H1 (cell line): ENCODE data around the gene AQP10. TPM values are rescaled to one million over a fixed set of nuclear protein-coding genes. Genes with fewer than 3 reads are reported as not detected.

Experiments used
- CTCF ChIA-PET: fragments of 300-600 bp; sonication (Branson Sonifier 250); formaldehyde crosslinking; loops from one replicate; lab custom pipeline; 2021; ENCODE audit not compliant: partially characterized antibody; lab: Charles Lee
- POLR2A ChIA-PET: fragments of 300-600 bp; sonication (Branson Sonifier 250); formaldehyde crosslinking; loops from one replicate; lab custom pipeline; 2021; ENCODE audit warnings: inconsistent platforms; ENCODE audit not compliant: partially characterized antibody; lab: Charles Lee
- DNase-seq, 2 experiments: peaks; one replicate each; pipeline versions ENCODE4 v3.0.0 to v3.0.0-alpha.2; 2010 to 2022; ENCODE audit warnings: low spot score in 2 of 2, low read depth in 1 of 2, mixed read lengths in 1 of 2
- FAIRE-seq: peaks from 2 replicates; lab custom pipeline; 2011; peaks lifted over from hg19 to GRCh38; lab: Jason Lieb, UNC
- H2AFZ ChIP-seq: 2 replicates; pipeline ENCODE4 v1.8.1; 2012; ENCODE audit warnings: low read length, inconsistent platforms
- H2AK5ac ChIP-seq: 2 replicates; pipeline ENCODE4 v1.6.1; 2013; ENCODE audit warnings: low read depth, low read length
- H2BK120ac ChIP-seq: replicated peaks from 2 replicates; pipeline ENCODE3; 2013; ENCODE audit warnings: low read depth, low read length, inconsistent platforms
- H2BK12ac ChIP-seq: 2 replicates; pipeline ENCODE4 v1.6.1; 2013; ENCODE audit warnings: low read depth, low read length
- H2BK15ac ChIP-seq: 2 replicates; pipeline ENCODE4 v1.6.1; 2013; ENCODE audit warnings: low read length
- H2BK20ac ChIP-seq: 2 replicates; pipeline ENCODE4 v1.6.1; 2013; ENCODE audit warnings: low read length
- H2BK5ac ChIP-seq: 2 replicates; pipeline ENCODE4 v1.6.1; 2013; ENCODE audit warnings: low read depth, low read length
- H3K14ac ChIP-seq: 2 replicates; pipeline ENCODE4 v1.6.1; 2013; ENCODE audit warnings: inconsistent platforms; ENCODE audit not compliant: insufficient read length
- H3K18ac ChIP-seq: 2 replicates; pipeline ENCODE4 v1.6.1; 2013; ENCODE audit warnings: low read length; ENCODE audit errors: extremely low read depth
- H3K23ac ChIP-seq: 2 replicates; pipeline ENCODE4 v1.6.1; 2013; ENCODE audit warnings: inconsistent platforms; ENCODE audit not compliant: insufficient read length
- H3K23me2 ChIP-seq: 2 replicates; pipeline ENCODE4 v1.6.1; 2013; ENCODE audit warnings: low read depth, low read length
- H3K27ac ChIP-seq: 2 replicates; pipeline ENCODE4 v1.6.1; 2011; ENCODE audit warnings: low read depth, low read length, inconsistent platforms
- H3K27me3 ChIP-seq, 4 experiments: replicated peaks in 1 of 4; 1 replicate in 1 of 4; 2 replicates in 3 of 4; pipeline versions ENCODE4 v1.6.1 to v1.8.1; 2011 to 2013; ENCODE audit warnings: low read length in 3 of 4, mild to moderate bottlenecking in 3 of 4, inconsistent platforms in 2 of 4, mixed read lengths in 2 of 4, moderate library complexity in 1 of 4; ENCODE audit not compliant: control insufficient read depth in 3 of 4, insufficient read depth in 3 of 4; ENCODE audit errors: extremely low read depth in 1 of 4
- H3K36me3 ChIP-seq, 4 experiments: 2 replicates each; pipeline versions ENCODE4 v1.6.1 to v1.8.1; 2011 to 2013; ENCODE audit warnings: mild to moderate bottlenecking in 4 of 4, low read length in 3 of 4, moderate library complexity in 2 of 4, control low read depth in 1 of 4, inconsistent platforms in 1 of 4; ENCODE audit not compliant: insufficient read depth in 4 of 4, control insufficient read depth in 2 of 4
- H3K4ac ChIP-seq: replicated peaks from 2 replicates; pipeline ENCODE3; 2013; ENCODE audit warnings: low read length, low read depth, mixed read lengths, inconsistent platforms; ENCODE audit not compliant: insufficient read length
- H3K4me1 ChIP-seq, 4 experiments: replicated peaks in 1 of 4; 1 replicate in 1 of 4; 2 replicates in 3 of 4; pipeline versions ENCODE4 v1.6.1 to v1.8.1; 2011 to 2013; ENCODE audit warnings: low read length in 3 of 4, inconsistent platforms in 2 of 4, mixed read lengths in 1 of 4; ENCODE audit not compliant: insufficient read depth in 4 of 4, control insufficient read depth in 3 of 4
- H3K4me2 ChIP-seq, 2 experiments: 2 replicates each; pipeline versions ENCODE4 v1.6.1 to v1.8.1; 2011 to 2013; ENCODE audit warnings: low read depth in 2 of 2, low read length in 2 of 2, control low read depth in 1 of 2, inconsistent platforms in 1 of 2, mild to moderate bottlenecking in 1 of 2; ENCODE audit not compliant: insufficient read depth in 1 of 2
- H3K4me3 ChIP-seq, 4 experiments: fragments of 200-600, 300-600 bp in 1 of 4; sonication (generic), shearing (Covaris generic), sonication (Bioruptor Twin) in 1 of 4; 2 replicates each; pipeline versions ENCODE4 v1.5.1 to v1.8.1; 2011 to 2016; ENCODE audit warnings: low read length in 4 of 4, low read depth in 3 of 4, control low read depth in 2 of 4, inconsistent platforms in 2 of 4, mild to moderate bottlenecking in 2 of 4, mixed read lengths in 1 of 4, moderate library complexity in 1 of 4; ENCODE audit not compliant: insufficient read depth in 2 of 4; ENCODE audit errors: extremely low read depth in 1 of 4
- H3K56ac ChIP-seq: replicated peaks from 2 replicates; pipeline ENCODE3; 2013; ENCODE audit warnings: low read depth, mild to moderate bottlenecking, mixed read lengths, low read length, inconsistent platforms; ENCODE audit not compliant: insufficient read length
- H3K79me1 ChIP-seq: 2 replicates; pipeline ENCODE4 v1.6.1; 2013; ENCODE audit warnings: low read depth, low read length, control low read depth
- H3K79me2 ChIP-seq, 2 experiments: 2 replicates each; pipeline versions ENCODE4 v1.6.1 to v1.8.1; 2012 to 2013; ENCODE audit warnings: low read length in 2 of 2, mild to moderate bottlenecking in 2 of 2, inconsistent platforms in 1 of 2; ENCODE audit not compliant: insufficient read depth in 2 of 2, control insufficient read depth in 1 of 2
- H3K9ac ChIP-seq, 4 experiments: replicated peaks in 1 of 4; 1 replicate in 1 of 4; 2 replicates in 3 of 4; pipeline versions ENCODE4 v1.6.1 to v1.8.1; 2011 to 2013; ENCODE audit warnings: low read depth in 3 of 4, low read length in 3 of 4, control low read depth in 2 of 4, mild to moderate bottlenecking in 2 of 4, moderate library complexity in 2 of 4, inconsistent platforms in 1 of 4; ENCODE audit errors: extremely low read depth in 1 of 4
- H3K9me3 ChIP-seq, 2 experiments: 2 replicates each; pipeline versions ENCODE4 v1.6.1 to v1.8.1; 2012 to 2013; ENCODE audit warnings: mild to moderate bottlenecking in 2 of 2, moderate library complexity in 2 of 2, control low read depth in 1 of 2, inconsistent platforms in 1 of 2, low read depth in 1 of 2, low read length in 1 of 2, mixed read lengths in 1 of 2; ENCODE audit not compliant: insufficient read depth in 2 of 2
- H4K20me1 ChIP-seq, 2 experiments: replicated peaks in 1 of 2; 2 replicates each; pipeline versions ENCODE3 to v1.8.1; 2011 to 2013; ENCODE audit warnings: inconsistent platforms in 2 of 2, low read length in 2 of 2, mild to moderate bottlenecking in 1 of 2; ENCODE audit not compliant: insufficient read depth in 2 of 2, control insufficient read depth in 1 of 2
- H4K5ac ChIP-seq: 2 replicates; pipeline ENCODE4 v1.6.1; 2013; ENCODE audit warnings: low read length, low read depth, mixed read lengths, inconsistent platforms; ENCODE audit not compliant: insufficient read length
- H4K8ac ChIP-seq: 2 replicates; pipeline ENCODE4 v1.8.0; 2013; ENCODE audit warnings: mild to moderate bottlenecking, moderate library complexity, low read length, inconsistent platforms; ENCODE audit not compliant: insufficient read depth; ENCODE audit errors: extremely low read depth
- H4K91ac ChIP-seq: replicated peaks from 2 replicates; pipeline ENCODE3; 2013; ENCODE audit warnings: low read length, mixed read lengths, inconsistent platforms; ENCODE audit not compliant: insufficient read length
- CBX5 ChIP-seq: fragments of 300-800, 300-1000 bp; sonication (generic); IDR thresholded peaks from 2 replicates; pipeline ENCODE4 v1.7.1; 2016; ENCODE audit warnings: antibody characterized with exemption, low read length, low read depth
- CREB1 ChIP-seq: IDR thresholded peaks from 2 replicates; pipeline ENCODE4 v1.6.1; 2012; ENCODE audit warnings: inconsistent platforms
- POLR2A ChIP-seq, 2 experiments: IDR thresholded peaks; 1 replicate in 1 of 2; 2 replicates in 1 of 2; pipeline ENCODE4 v1.6.1; 2011; ENCODE audit warnings: low read depth in 2 of 2, low read length in 2 of 2, mild to moderate bottlenecking in 2 of 2; ENCODE audit errors: control extremely low read depth in 1 of 2
- SUZ12 ChIP-seq: fragments of 200-600 bp; sonication (generic); IDR thresholded peaks from 2 replicates; pipeline ENCODE4 v1.6.1; 2012; ENCODE audit warnings: mild to moderate bottlenecking, inconsistent platforms, low read length, moderate library complexity, mixed read lengths
- TAF1 ChIP-seq: IDR thresholded peaks from 2 replicates; pipeline ENCODE4 v1.6.1; 2011; ENCODE audit warnings: mild to moderate bottlenecking, low read depth, low read length
- WGBS, 2 experiments: shearing (Covaris generic) in 1 of 2; methylation state at CpG; one replicate each; pipeline versions ENCODE4 v1.1.6 to v1.1.7; 2013 to 2015; ENCODE audit warnings: low lambda C conversion rate in 2 of 2, mixed read lengths in 2 of 2, inconsistent platforms in 1 of 2, low coverage in 1 of 2, missing lambda C conversion rate in 1 of 2; ENCODE audit not compliant: insufficient replicate concordance in 2 of 2, insufficient coverage in 1 of 2, insufficient read length in 1 of 2; ENCODE audit errors: extremely low coverage in 1 of 2, missing lambda C conversion rate in 1 of 2; 5-methylcytosine and 5-hydroxymethylcytosine counted together
- polyA plus RNA-seq, 7 experiments: library from polyadenylated mRNA; depleted of rRNA in 3 of 7; stranded (reverse) in 5 of 7; unstranded in 2 of 7; fragments of >200 nt in 5 of 7; fragments of 200-250 nt in 2 of 7; gene quantifications; 1 replicate in 5 of 7; 2 replicates in 1 of 7; 4 replicates in 1 of 7; pipeline versions ENCODE4 v1.2.1 to v1.2.3, GENCODE V29; 2011 to 2013; ENCODE audit warnings: missing spikeins in 2 of 7, mixed read lengths in 2 of 7
- total RNA-seq: library from RNA; stranded (reverse); fragmentation: NEBNext Ultra II Directional; extraction: Animal tissue kit (Norgen Biotek cat#: 25700); gene quantifications from 2 replicates; pipeline ENCODE4 v1.2.1, GENCODE V29; 2021
- TF ChIP-seq, protein P1 (sequence below): IDR thresholded peaks from 2 replicates; pipeline ENCODE4 v1.6.1; 2011; ENCODE audit warnings: low read depth, mild to moderate bottlenecking, low read length; ENCODE audit not compliant: insufficient read depth

The AQP10 gene
- total and polyA plus RNA-seq, 2 of the 8 experiments (the other 6 are each of a cell fraction or from before 2014, with no cell fraction given), result not detected

DNA sequence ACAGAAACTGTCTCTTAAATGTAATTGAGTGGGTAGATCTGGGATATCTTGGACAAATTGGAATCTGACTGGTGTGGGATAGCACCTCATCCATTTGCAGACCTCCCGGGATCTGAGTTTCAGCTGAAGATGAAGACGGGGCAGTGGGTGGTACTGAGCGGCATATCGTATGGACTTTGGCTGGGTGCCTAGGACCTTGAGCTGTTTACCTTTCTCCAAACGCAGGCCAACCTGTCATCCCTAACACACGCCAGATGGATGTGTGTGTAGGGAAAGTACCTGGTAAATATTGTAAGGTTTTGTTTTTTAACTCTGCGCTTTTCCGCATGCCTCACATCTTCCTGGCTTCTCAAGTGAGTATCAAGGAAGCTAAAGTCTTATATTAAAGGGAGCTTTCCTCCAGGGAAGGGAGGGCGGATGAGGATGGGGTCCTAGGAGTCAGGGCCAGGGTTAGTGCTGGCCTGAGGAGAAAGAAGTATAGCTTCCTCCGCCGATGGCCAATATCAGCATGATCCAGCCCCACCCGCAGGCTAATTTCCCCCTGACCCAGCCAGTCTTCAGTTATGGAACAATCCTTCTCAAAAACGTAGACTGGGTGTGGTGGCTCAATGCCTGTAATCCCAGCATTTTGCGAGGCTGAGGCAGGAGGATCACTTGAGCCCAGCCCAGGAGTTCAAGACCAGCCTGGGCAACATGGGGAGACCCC, 30.6 kb downstream of the AQP10 start:
- 0 out of 8 replicates have a peak overlapping the region, but pooled peaks of 2 of the 4 experiments have one; percentile 48 to 77 for H3K4me3 ChIP-seq
- TF ChIP-seq CBX5 (no peak), CREB1 (no peak), TAF1 (no peak), SUZ12 (no peak), POLR2A (IDR thresholded peaks at IDR 0.05; ENCODE audit: control extremely low read depth in 1 of 2, low read depth in 2 of 2, low read length in 2 of 2) (no peak)
- TF ChIP-seq, protein P1, sequence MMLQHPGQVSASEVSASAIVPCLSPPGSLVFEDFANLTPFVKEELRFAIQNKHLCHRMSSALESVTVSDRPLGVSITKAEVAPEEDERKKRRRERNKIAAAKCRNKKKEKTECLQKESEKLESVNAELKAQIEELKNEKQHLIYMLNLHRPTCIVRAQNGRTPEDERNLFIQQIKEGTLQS, result no peak
- no peak overlapping the region for H2BK5ac ChIP-seq
- no peak overlapping the region for H4K5ac ChIP-seq
- no peak overlapping the region for H4K8ac ChIP-seq
- H3K23ac ChIP-seq, result no peak overlapping the region
- no peak overlapping the region for H2BK15ac ChIP-seq
- H4K20me1 ChIP-seq, result no peaks in the 10 kb centered on the region
- no peak overlapping the region for H2BK120ac ChIP-seq
- no peak overlapping the region for H3K9ac ChIP-seq
- no peak overlapping the region for H4K91ac ChIP-seq
- peaks cover 0 to 7% (median 4%) of the 10 kb centered on the region in 4 experiments; a peak in 4 of 7 replicates for H3K27me3 ChIP-seq
- H3K9me3 ChIP-seq, result no peaks in the 10 kb centered on the region
- H3K56ac ChIP-seq, result no peak overlapping the region
- H2BK20ac ChIP-seq, result no peak overlapping the region
- no peak overlapping the region for H3K18ac ChIP-seq
- H3K27ac ChIP-seq, result no peak overlapping the region
- DNase-seq, result no peak
- peaks cover 1 to 20% (median 8%) of the 10 kb centered on the region in 4 experiments for H3K36me3 ChIP-seq
- H2AFZ ChIP-seq, result no peak overlapping the region
- FAIRE-seq, result no peak
- H3K4ac ChIP-seq, result no peak overlapping the region
- no peaks in the 10 kb centered on the region for H3K79me2 ChIP-seq
- H3K23me2 ChIP-seq, result peaks cover 15% of the 10 kb centered on the region; the same call in 1 of the 2 replicates
- H3K4me1 ChIP-seq, result peaks cover 0 to 13% (median 5%) of the 10 kb centered on the region in 4 experiments; a peak in 4 of 7 replicates
- POLR2A ChIA-PET, result interaction anchor here (0.6 to 1.4 kb wide), 5 partner anchors 20 to 254 kb away, joined by 3 to 5 read pairs (median 3); no protein-coding TSS in a partner anchor
- H3K79me1 ChIP-seq, result no peaks in the 10 kb centered on the region; the same call in 1 of the 2 replicates
- CTCF ChIA-PET, result interaction anchor here (1.0 to 27.5 kb wide), 6 partner anchors 10 to 195 kb away, joined by 3 to 507 read pairs (median 10); partner anchors contain the start of genes AQP10 and ATP8B2
- WGBS, 2 experiments, result 92% methylated on average over 14 of the region's 14 CpGs; no CpG with 5 or more reads in 1 of the 2 experiments
- no peak overlapping the region for H2BK12ac ChIP-seq
- H2AK5ac ChIP-seq, result no peak overlapping the region
- H3K4me2 ChIP-seq, result peak overlapping the region in 1 of 2 experiments; percentile 74; a peak in 1 of 4 replicates
- no peak overlapping the region for H3K14ac ChIP-seq
